OCI-LY1 (cell line): Measurements from ENCODE around the gene SCAMP5.

Experiments
- EZH2 ChIP-seq: fragments of 200-600 bp; sonication (generic), shearing (Covaris generic); IDR thresholded peaks from 2 replicates; pipeline ENCODE4 v1.8.0; 2017; ENCODE audit warnings: borderline replicate concordance, mixed run types, mild to moderate bottlenecking, antibody characterized with exemption, low read length, moderate library complexity, mixed read lengths
- TF ChIP-seq, protein P1 (sequence below): fragments of 200-600 bp; sonication (generic), shearing (Covaris generic); IDR thresholded peaks from 2 replicates; pipeline ENCODE4 v1.5.1; 2017; ENCODE audit warnings: mild to moderate bottlenecking, antibody characterized with exemption, low read length, moderate library complexity, mixed read lengths

DNA sequence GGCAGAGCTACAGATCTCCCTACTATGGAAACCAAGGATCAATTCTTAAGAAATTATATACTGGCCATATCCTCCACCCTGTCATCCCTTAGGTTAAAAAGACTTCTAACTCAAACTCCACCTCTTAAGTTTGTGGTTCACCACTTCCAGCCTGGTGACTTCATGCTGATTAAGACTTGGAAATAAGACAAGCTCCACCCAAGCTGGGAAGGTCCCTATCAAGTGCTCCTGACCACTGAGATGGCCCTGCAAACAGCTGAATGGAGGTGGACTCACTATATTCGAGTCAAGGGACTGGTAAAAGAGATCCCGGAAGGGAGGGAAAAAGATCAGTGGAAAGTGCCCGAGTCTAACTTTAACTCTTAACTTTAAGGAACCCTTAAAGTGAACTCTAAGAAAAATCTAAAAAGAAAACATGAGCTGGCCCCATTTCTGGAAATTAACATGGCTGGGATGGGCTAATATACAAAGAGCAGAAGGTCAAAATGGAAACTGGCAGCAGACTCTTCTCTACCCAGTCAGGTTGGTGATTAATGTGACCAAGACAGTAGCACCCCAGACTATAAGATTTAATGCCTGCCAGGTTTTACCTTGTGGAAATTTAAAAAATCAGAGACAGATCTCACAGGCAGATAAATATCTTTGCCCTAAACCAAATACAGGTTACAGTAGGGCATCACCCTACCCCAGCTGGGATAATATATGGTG is 71.9 kb downstream of the SCAMP5 start:
- TF ChIP-seq, protein P1, sequence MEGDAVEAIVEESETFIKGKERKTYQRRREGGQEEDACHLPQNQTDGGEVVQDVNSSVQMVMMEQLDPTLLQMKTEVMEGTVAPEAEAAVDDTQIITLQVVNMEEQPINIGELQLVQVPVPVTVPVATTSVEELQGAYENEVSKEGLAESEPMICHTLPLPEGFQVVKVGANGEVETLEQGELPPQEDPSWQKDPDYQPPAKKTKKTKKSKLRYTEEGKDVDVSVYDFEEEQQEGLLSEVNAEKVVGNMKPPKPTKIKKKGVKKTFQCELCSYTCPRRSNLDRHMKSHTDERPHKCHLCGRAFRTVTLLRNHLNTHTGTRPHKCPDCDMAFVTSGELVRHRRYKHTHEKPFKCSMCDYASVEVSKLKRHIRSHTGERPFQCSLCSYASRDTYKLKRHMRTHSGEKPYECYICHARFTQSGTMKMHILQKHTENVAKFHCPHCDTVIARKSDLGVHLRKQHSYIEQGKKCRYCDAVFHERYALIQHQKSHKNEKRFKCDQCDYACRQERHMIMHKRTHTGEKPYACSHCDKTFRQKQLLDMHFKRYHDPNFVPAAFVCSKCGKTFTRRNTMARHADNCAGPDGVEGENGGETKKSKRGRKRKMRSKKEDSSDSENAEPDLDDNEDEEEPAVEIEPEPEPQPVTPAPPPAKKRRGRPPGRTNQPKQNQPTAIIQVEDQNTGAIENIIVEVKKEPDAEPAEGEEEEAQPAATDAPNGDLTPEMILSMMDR: no peak
- TF ChIP-seq EZH2: no peak
